GM13976 (cell line): Measurements from ENCODE around the gene DISP2.

Experiments
- DNase-seq: peaks from one replicate; pipeline ENCODE4 v3.0.0; 2012; ENCODE audit warnings: low spot score
- in situ Hi-C: fragments of 300-500 bp; cut with MboI; formaldehyde crosslinking; loops from one replicate; pipeline ENCODE4 v1.12.0; 2022; ENCODE audit warnings: low sequenced_read_pairs, mixed read lengths, inconsistent platforms; ENCODE audit not compliant: unreplicated experiment
- TF ChIP-seq, protein P1 (sequence below): IDR thresholded peaks from 2 replicates; pipeline ENCODE4 v1.5.1; 2012; ENCODE audit warnings: borderline replicate concordance, mild to moderate bottlenecking; ENCODE audit not compliant: insufficient read depth; ENCODE audit errors: extremely low read depth, missing control alignments, control extremely low read depth

The DISP2 gene

DNA sequence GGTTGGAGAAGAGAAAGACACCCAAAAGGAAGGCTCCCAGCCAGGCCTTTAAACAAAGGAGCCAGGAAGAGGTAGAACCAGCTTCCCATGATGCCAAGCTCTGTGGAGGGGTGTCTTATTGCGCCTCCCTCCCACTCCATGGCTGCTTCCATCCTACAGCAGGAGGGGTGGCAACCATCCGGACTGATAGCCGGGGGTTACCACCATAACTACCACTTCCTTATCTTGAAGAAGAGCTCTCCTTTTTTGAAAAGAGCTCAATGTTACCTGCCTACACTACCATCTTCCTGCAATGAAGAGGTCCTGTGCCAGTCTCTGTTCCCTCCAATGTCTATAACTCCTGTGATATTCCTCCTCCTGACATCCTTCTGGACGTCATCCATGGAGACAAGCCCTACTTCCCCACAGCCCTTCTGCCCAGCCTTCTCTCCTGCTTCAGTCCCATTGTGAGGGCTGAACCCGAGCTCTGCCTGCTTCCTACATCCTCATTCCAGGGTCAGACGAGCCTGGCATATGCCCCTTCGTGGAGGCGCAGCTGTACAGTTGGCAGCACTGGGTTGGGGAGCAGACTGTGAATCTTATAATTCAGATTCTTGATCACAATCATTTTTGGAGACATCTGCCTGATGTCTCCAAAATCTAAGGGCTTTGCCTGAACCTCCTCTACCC lies 25.8 kb upstream of the DISP2 start:
- TF ChIP-seq, protein P1, sequence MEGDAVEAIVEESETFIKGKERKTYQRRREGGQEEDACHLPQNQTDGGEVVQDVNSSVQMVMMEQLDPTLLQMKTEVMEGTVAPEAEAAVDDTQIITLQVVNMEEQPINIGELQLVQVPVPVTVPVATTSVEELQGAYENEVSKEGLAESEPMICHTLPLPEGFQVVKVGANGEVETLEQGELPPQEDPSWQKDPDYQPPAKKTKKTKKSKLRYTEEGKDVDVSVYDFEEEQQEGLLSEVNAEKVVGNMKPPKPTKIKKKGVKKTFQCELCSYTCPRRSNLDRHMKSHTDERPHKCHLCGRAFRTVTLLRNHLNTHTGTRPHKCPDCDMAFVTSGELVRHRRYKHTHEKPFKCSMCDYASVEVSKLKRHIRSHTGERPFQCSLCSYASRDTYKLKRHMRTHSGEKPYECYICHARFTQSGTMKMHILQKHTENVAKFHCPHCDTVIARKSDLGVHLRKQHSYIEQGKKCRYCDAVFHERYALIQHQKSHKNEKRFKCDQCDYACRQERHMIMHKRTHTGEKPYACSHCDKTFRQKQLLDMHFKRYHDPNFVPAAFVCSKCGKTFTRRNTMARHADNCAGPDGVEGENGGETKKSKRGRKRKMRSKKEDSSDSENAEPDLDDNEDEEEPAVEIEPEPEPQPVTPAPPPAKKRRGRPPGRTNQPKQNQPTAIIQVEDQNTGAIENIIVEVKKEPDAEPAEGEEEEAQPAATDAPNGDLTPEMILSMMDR: no peak
- DNase-seq: no peak
- in situ Hi-C loops: no loop called here

DNA sequence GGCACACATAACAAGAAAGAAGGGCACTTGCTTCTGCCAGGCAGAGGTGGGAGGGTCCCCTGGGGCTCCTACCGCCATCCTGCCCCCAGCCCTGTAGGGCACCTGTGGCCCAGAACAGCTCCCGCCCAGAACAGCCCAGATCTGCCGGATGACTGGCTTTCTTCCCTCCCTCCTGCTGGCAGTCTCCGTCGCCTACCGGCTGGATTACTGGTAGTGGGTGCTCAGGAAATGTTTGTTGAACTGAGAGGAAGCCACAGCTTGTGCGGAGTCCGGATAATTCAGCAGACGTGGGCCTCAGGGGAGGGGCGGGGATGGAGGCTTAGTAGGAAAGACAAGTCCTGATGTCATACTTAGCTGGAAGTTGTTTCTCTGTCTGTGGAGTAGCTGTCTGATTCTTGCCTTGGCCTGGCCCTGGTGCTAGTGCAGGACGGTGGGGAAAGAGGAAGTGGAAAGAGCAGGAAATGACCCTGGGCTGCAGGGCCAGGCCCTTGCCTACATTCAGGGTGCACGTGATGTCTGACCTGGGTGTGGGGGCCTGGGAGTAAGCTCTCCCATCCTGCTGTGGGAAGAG lies 24.0 kb upstream of the DISP2 start:
- DNase-seq: peak; percentile 69
- in situ Hi-C loops: no loop called here
- TF ChIP-seq, protein P1: no peak

DNA sequence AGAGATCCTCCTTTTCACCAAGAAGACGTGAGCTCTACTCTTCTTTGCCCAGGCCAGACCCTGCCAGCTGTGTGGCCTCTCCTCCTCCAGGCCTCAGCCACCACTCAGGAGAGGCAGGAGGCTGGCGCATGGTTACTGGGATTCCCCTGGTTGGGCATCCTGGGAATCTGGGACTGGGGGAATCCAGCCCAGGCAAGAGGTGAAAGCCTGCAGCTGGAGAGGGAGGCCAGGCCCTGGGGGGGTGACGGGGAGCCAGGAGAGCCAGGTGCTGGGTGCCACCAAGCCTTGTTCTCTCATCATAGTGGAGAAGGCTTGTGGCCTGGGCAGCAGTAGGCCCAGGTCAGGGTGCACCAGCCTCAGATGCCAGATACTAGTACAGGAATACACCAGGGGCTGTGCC lies 23.5 kb upstream of the DISP2 start:
- no peak for DNase-seq
- TF ChIP-seq, protein P1: no peak
- in situ Hi-C loops: no loop called here

DNA sequence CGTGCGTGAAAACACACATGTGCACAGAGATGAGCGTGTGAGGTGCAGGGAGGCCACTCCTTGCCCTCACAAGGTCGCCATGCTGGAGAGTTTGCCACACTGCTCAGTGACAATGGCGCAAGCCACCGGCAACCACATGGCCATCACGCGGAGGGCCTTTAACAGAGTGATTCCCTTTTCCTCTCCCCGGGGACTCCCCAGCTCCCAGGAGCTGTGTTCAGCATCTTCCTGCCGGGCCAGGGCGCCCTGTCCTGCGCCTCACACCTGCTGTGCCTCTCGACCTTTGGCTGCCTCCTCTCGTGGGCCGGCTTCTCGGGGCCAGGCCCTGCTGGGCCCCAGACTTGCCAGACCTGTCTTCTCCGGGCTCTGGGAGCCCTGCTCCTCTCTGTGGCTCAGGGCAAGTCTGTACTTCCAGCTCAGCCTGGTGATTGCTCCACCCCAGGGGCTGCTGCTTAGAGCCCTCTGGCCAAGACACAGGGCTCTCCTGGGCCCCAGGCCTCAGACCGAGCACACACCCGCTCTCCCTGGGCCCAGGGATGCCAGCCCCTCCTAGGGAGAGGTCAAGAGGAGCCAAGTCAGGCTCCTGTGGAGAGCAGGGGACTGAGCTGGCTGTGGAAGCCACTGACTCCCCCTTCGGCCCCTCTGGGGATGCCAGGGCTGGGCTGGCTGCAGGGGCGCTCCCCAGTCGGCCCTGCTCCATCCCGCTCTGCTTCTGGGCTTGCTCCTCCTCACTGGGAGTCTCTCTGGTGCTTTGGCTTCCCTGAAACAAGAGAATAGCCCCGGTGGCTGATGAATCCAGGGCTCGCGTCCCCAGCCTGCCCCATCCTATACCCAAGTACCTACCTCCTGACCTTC lies 22.9 kb upstream of the DISP2 start:
- in situ Hi-C loops: no loop called here
- DNase-seq: no peak
- TF ChIP-seq, protein P1: no peak

DNA sequence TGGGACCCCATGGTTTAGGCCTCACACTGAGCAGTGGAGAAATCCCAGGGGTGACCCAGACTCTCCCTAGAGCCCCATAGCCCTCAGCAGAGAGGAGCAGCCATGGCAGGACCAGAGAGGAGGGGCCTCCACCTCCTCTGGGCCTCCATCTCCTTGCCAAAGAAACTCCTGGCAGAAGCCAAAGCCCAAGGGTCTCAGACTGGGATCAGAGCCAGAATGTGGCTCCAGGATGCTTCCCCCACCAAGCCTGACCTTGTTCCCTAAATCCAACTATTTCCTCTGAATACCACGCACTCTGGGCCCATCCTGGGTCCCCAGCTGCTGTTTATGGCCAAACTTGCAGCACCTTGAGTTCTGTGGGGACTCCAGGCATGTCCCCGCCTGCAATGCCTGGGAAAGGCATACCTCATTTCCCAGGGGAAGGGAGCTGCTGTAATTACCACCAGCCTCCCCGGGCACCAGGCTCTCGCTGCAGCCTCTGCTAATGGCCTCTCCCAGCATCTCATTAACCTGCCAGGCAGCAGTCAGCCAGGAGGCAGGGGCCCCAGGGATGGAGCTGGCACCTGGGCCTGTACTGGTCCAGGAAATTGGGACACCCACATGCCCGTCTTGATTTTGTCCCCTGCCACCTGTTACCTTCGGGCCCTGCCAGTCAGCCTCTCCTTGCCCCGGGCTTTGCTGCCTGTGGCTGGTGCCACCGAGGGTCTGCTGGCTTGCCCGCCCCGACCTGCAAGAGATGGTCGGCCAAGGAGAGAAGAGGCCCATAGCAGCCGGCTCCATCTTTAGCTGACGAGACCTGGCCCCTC lies 21.9 kb upstream of the DISP2 start:
- TF ChIP-seq, protein P1: no peak
- DNase-seq: no peak
- in situ Hi-C loops: no loop called here

DNA sequence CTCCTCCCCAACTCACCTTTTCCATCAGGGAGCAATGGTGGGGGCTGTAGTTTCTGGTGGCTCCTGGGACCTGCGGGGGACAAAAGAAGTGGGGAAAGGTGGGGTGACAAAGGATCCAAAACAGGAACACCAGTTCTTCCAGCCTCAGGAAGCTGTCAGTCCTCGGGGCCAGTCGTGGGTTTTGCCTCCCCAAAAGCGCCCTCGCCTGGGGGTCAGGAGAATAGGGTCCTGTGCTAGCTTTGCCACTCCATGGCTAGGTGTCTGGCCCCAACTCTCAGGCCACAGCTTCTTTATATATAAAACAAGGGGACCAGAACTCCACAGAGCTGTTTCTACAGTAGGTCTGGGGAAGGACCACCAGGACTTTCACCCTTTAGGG lies 21.3 kb upstream of the DISP2 start:
- TF ChIP-seq, protein P1: peak; percentile 61
- peak; percentile 79 for DNase-seq
- in situ Hi-C loops: no loop called here
